Muscle layer of duodenum (tissue), 2 donors: ENCODE data around the gene SOBP.

Source experiments
- H3K27ac ChIP-seq: one replicate; pipeline ENCODE4 v1.7.0; 2013; ENCODE audit warnings: mild to moderate bottlenecking, low read length
- H3K27me3 ChIP-seq: one replicate; pipeline ENCODE4 v1.7.0; 2013; ENCODE audit warnings: low read depth, mild to moderate bottlenecking, control low read depth, low read length
- H3K36me3 ChIP-seq, 2 donors: one replicate each; pipeline ENCODE4 v1.7.0; 2013; ENCODE audit warnings: low read length in 2 of 2, control low read depth in 1 of 2, mild to moderate bottlenecking in 1 of 2; ENCODE audit not compliant: insufficient read depth in 2 of 2, control insufficient read depth in 1 of 2
- H3K4me1 ChIP-seq, 2 donors: one replicate each; pipeline ENCODE4 v1.7.0; 2013; ENCODE audit warnings: low read length in 2 of 2, mild to moderate bottlenecking in 2 of 2, control low read depth in 1 of 2, moderate library complexity in 1 of 2; ENCODE audit not compliant: insufficient read depth in 2 of 2, control insufficient read depth in 1 of 2
- H3K4me3 ChIP-seq, 2 donors: one replicate each; pipeline ENCODE4 v1.7.0; 2013; ENCODE audit warnings: low read length in 2 of 2, low read depth in 1 of 2, mild to moderate bottlenecking in 1 of 2
- H3K9me3 ChIP-seq, 2 donors: one replicate each; pipeline ENCODE4 v1.7.0; 2013; ENCODE audit warnings: low read length in 2 of 2, control low read depth in 1 of 2, mild to moderate bottlenecking in 1 of 2; ENCODE audit not compliant: control insufficient read depth in 1 of 2
- donor health status: healthy.

Gene SOBP

DNA sequence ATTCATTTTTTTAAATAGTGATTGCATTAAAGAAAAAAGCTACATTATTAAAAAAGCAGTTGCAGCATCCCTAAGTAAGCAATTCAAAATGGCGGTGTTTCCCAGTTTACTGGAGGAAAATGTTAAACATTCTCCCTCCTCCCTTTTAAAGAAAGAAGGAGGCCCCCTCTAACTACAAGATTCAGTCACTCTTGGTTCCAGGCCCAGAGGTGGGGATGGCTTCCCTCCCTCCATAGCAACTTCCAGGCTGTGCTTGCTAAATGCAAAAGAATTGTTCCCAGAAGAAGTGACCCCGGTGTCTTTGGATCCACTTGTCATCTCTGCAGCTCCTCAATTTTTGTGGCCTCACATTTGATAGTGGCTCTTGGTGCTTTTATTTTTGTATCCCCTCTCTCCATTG, 165.9 kb downstream of the SOBP start:
- Histone ChIP-seq H3K4me3 (no peak overlapping the region), H3K36me3 (no peaks in the 10 kb centered on the region), H3K27ac (no peak overlapping the region), H3K4me1 (peaks cover 0 to 13% of the 10 kb centered on the region in 2 donors), H3K9me3 (no peaks in the 10 kb centered on the region), H3K27me3 (no peaks in the 10 kb centered on the region)

GRCh38 chr6:107656401-107656800, 166.5 kb downstream of the SOBP start:
- Histone ChIP-seq H3K27ac (no peak overlapping the region), H3K9me3 (no peaks in the 10 kb centered on the region), H3K4me3 (no peak overlapping the region), H3K4me1 (peaks cover 0 to 13% of the 10 kb centered on the region in 2 donors), H3K36me3 (no peaks in the 10 kb centered on the region), H3K27me3 (no peaks in the 10 kb centered on the region)

DNA sequence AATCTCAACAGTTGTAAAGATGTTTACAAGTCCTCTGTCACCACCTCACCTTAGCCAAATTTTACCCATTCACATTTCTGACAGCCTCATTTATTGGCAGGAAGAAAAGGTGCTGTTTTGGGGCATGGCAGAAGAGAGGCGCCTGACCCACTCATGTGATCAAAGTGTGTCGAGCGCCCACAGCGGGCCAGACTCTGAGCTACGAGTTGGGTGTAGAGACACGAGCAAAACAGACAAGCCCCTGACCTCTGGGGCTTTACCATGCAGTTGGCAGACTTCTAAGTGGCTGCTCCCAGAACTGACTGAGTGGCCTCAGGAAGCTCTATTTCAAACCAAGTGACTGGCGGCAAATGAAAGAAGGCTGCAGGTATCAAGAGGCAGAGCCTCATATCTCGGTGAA, 167.0 kb downstream of the SOBP start:
- H3K4me3 ChIP-seq: no peak overlapping the region
- H3K27ac ChIP-seq: no peak overlapping the region
- H3K4me1 ChIP-seq: peaks cover 0 to 13% of the 10 kb centered on the region in 2 donors
- no peaks in the 10 kb centered on the region for H3K27me3 ChIP-seq
- H3K9me3 ChIP-seq: no peaks in the 10 kb centered on the region
- no peaks in the 10 kb centered on the region for H3K36me3 ChIP-seq

DNA sequence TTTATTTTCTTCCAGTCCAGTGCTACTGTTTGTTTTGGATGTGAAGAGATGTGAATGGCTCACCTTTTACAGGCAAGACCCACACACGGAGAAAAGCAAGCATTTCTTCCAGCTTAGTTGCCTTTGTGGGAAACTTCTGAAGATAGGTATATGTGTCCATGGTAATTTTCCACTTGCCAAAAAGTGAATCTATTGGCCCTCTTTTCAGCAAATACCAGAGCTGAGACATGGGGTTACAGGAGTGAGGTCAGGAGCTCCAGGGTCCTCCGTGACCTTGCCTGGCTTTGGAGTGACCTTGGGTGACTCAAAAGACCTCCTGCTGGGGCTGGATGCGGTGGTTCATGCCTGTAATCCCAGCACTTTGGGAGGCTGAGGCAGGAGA, 167.4 kb downstream of the SOBP start:
- H3K9me3 ChIP-seq: no peaks in the 10 kb centered on the region
- no peaks in the 10 kb centered on the region for H3K36me3 ChIP-seq
- H3K4me1 ChIP-seq: peaks cover 0 to 13% of the 10 kb centered on the region in 2 donors
- no peak overlapping the region for H3K27ac ChIP-seq
- H3K4me3 ChIP-seq: no peak overlapping the region
- no peaks in the 10 kb centered on the region for H3K27me3 ChIP-seq

DNA sequence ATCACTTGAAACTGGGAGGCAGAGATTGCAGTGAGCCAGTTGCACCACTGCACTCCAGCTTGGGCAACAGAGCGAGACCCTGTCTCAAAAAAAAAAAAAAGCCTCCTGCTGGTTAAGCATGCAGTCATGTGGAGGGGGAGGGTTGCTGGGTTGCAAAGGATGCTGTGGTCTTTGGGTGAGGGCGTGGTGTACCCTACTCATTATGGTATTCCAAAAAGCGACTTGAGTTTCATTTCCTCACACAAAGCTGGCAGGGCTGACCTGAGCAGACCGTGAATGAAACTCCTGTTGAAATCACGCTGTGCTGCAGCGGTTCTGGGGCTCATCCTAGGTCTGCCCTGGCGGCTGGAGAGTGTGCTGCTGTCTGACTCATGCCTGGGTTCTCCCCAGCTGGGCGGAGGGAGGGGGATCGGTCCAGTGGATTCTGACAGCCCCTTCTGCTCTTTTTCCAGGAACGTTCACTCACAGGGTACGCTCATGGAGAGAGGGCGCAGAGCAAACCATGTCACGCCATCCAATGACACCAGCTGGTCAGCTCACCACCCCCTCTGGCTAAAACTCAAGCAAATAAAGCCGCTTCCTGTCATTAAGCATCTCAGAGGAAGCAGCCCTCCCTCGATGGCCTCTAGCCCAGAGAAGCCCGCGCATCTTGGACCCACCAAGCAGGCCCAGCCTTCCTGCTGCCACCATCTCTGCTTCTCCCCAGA, 168.0 kb downstream of the SOBP start:
- no peaks in the 10 kb centered on the region for H3K36me3 ChIP-seq
- peak overlapping the region in 1 of 2 donors; percentile 19 for H3K4me3 ChIP-seq
- no peaks in the 10 kb centered on the region for H3K27me3 ChIP-seq
- H3K9me3 ChIP-seq: no peaks in the 10 kb centered on the region
- H3K4me1 ChIP-seq: peaks cover 0 to 13% of the 10 kb centered on the region in 2 donors
- H3K27ac ChIP-seq: peak overlapping the region; percentile 28

DNA sequence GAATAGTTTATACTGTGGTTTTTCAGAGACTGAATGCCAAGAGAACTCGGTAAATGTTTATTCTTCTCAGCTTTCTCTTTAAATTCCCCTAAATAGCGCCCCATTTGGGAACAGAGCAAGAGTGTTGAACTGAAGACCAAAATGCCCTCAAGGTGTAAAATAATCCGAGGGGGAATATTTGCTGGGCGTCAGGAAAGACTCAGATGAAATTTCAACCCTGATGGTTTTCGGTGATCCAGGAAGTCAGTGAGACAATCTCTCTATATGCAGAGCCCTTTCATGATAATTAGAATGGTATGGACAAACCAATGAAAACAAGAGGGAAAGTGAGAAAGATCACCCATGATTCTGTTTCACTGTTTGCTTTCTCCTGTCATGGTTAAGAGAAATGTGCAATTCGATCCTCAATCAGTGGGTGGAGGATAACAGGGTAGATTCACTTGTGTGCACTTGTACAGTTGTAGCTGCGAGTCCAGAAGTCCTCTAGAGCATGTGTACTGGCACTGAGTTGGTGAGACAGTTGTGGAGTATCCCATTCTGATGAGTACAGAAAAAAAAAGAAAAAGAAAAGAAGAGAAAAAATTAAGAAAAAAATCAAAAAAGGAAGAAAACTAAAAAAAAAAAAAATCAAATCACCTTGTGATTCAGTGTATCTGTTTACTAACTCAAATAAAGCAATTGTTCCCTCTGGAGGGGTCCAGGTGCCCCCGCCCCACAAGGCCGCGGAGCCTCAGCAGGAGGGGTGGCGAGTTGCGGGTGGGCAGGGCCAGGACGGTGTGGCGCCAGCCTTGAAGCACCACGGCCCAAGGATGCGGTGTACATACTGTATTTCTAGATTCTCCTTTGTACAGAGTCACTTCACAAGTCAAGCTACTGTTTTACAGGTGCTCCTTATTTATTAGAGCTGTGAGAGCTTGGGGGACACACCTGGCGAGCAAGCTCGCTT, 169.3 kb downstream of the SOBP start:
- Histone ChIP-seq H3K4me1 (peaks cover 0 to 13% of the 10 kb centered on the region in 2 donors), H3K27ac (no peak overlapping the region), H3K9me3 (no peaks in the 10 kb centered on the region), H3K4me3 (no peak overlapping the region), H3K36me3 (no peaks in the 10 kb centered on the region), H3K27me3 (no peaks in the 10 kb centered on the region)

DNA sequence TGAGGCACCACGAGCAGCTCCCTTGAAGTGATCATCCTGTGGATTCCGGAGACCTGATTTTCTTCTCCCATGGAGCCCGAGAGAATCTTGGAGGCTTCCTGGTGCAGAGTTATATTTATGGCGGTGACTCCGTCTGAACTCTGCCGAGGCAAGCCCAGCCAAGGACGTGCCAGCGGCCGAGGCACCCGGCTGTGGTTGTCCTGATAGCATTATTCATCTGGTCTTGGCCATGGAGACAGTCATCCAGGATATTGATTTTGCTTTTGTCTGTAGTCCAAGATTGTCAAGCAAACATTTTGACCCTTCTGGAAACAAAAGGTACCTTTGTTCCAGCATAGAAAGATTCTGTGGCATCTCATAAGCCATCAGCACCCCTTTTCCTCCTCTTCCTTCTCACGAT, 170.9 kb downstream of the SOBP start:
- Histone ChIP-seq H3K9me3 (no peaks in the 10 kb centered on the region), H3K27ac (no peak overlapping the region), H3K4me3 (no peak overlapping the region), H3K4me1 (peaks cover 1 to 13% of the 10 kb centered on the region in 2 donors), H3K27me3 (no peaks in the 10 kb centered on the region), H3K36me3 (no peaks in the 10 kb centered on the region)

DNA sequence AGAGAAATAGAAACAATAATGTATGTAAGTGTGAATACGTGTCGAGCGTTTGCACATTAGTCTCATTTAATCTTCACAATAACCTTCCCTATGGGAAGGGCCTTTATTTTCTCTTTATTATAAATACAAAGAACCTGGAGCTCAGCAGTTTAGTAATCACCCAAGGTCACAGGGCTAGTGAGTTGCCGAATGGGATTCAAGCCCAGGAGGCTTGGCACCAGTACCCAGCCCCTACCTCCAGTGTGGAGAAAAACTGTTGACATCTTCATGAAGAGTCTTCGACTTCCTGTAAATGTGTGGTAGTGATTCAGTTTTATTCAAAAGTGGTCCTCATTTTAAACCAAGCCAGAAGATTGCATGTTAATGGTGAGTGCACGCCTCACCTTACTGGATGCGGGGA, 171.4 kb downstream of the SOBP start:
- Histone ChIP-seq H3K27ac (no peak overlapping the region), H3K4me3 (no peak overlapping the region), H3K4me1 (peaks cover 6 to 13% of the 10 kb centered on the region in 2 donors), H3K36me3 (no peaks in the 10 kb centered on the region), H3K9me3 (no peaks in the 10 kb centered on the region), H3K27me3 (no peaks in the 10 kb centered on the region)

DNA sequence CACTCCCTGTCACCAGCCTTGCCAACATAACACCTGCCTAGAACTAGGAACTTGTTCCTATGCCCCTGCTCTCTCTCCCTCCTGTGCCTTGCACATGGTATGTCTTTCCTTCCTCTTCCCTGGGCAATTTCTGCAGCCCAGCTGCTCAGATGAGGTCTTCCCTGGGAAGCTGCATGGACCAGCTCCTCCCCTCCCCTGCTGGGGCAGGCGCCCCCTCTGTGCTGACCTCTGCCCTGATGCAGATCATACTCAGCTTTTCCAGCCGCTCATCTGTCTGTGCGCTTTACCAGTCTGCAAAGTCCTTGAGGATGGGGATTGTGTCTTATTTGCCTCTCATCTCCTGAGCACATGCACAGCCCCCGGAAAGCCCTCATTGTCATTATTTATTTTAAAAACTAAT, 172.4 kb downstream of the SOBP start:
- Histone ChIP-seq H3K4me1 (peaks cover 6 to 11% of the 10 kb centered on the region in 2 donors), H3K27ac (no peak overlapping the region), H3K9me3 (no peaks in the 10 kb centered on the region), H3K36me3 (no peaks in the 10 kb centered on the region), H3K4me3 (no peak overlapping the region), H3K27me3 (no peaks in the 10 kb centered on the region)

GRCh38 chr6:107663308-107663707, 173.4 kb downstream of the SOBP start:
- H3K27me3 ChIP-seq: no peaks in the 10 kb centered on the region
- H3K36me3 ChIP-seq: no peaks in the 10 kb centered on the region
- no peaks in the 10 kb centered on the region for H3K9me3 ChIP-seq
- no peak overlapping the region for H3K4me3 ChIP-seq
- no peak overlapping the region for H3K27ac ChIP-seq
- H3K4me1 ChIP-seq: peaks cover 2 to 6% of the 10 kb centered on the region in 2 donors

- Histone ChIP-seq H3K36me3 (no peaks in the 10 kb centered on the region), H3K27ac (no peak overlapping the region), H3K4me3 (no peak overlapping the region), H3K9me3 (no peaks in the 10 kb centered on the region), H3K27me3 (no peaks in the 10 kb centered on the region), H3K4me1 (peaks cover 0 to 6% of the 10 kb centered on the region in 2 donors)
These were observed 175.5 kb downstream of the SOBP start for GRCh38 chr6:107665382-107665781.
